C4-2B (cell line): ENCODE data around the gene FBRSL1.
"Not testable (repeated sequence)": the region's sequence is repeated elsewhere in the genome, so short reads cannot be mapped to it uniquely, and the experiment has no call there.

Source experiments
- H3K27ac ChIP-seq: fragments of 450-650 bp; 2 replicates; pipeline ENCODE4 v1.5.1; 2017
- ZFX ChIP-seq: fragments of 450-650 bp; IDR thresholded peaks from 2 replicates; pipeline ENCODE4 v1.6.1; 2017
- TF ChIP-seq, protein P1 (sequence below): fragments of 450-650 bp; conservative IDR thresholded peaks from 2 replicates; pipeline ENCODE4 v1.5.1; 2017; ENCODE audit warnings: mild to moderate bottlenecking

FBRSL1 gene

DNA sequence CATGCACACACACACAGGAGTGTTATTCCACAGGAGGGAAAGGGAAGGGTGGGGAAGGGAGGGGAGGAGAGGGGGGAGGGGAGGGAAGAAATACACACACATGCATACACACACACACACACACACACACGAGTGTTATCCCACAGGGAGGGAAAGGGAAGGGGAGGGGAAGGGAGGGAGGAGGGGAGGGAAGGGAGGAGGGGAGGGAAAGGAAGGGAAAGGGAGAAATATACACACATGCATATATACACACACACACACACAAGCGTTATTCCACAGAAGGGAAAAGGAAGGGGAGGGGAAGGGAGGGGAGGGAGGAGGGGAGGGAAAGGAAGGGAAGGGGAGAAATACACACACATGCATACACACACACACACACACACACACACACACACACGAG, 19.6 kb upstream of the FBRSL1 start:
- TF ChIP-seq ZFX: no peak
- TF ChIP-seq, protein P1, sequence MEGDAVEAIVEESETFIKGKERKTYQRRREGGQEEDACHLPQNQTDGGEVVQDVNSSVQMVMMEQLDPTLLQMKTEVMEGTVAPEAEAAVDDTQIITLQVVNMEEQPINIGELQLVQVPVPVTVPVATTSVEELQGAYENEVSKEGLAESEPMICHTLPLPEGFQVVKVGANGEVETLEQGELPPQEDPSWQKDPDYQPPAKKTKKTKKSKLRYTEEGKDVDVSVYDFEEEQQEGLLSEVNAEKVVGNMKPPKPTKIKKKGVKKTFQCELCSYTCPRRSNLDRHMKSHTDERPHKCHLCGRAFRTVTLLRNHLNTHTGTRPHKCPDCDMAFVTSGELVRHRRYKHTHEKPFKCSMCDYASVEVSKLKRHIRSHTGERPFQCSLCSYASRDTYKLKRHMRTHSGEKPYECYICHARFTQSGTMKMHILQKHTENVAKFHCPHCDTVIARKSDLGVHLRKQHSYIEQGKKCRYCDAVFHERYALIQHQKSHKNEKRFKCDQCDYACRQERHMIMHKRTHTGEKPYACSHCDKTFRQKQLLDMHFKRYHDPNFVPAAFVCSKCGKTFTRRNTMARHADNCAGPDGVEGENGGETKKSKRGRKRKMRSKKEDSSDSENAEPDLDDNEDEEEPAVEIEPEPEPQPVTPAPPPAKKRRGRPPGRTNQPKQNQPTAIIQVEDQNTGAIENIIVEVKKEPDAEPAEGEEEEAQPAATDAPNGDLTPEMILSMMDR: no peak
- H3K27ac ChIP-seq: no peak overlapping the region

DNA sequence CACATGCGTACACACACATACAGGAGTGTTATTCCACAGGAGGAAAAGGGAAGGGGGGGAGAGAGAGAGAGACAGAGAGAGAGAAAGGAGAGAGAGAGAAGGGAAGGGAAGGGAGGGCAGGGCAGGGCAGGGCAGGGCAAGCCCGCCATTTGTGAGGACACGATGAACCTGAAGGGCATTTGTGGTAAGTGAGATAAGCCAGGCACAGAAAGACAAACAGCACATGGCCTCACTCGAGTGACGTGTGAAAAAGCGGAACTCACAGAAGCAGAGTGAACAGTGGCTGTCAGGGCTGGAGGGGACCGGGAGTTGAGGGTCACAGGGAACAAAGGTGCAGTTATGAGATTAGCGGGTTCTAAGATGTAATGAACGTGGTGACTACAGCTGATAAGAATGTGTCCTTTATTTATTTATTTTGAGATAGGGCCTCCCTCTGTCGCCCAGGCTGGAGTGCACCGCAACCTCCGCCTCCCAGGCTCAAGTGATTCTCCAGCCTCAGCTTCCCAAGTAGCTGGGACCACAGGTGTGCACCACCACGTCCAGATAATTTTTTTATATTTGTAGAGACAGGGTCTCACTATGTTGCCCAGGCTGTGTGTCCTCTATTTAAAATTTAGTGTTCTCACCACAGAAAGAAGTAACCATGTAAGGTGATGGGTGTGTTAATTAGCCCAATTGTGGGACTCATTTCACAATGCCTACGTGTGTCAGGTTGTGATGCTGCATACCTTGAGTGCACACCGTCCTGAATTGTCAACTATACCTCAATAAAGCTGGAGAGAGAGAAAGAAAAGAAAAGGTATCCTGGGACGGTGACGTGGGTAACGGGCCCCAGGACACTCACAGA, 18.7 kb upstream of the FBRSL1 start:
- H3K27ac ChIP-seq: no peak overlapping the region
- TF ChIP-seq, protein P1: no peak
- TF ChIP-seq ZFX: no peak

DNA sequence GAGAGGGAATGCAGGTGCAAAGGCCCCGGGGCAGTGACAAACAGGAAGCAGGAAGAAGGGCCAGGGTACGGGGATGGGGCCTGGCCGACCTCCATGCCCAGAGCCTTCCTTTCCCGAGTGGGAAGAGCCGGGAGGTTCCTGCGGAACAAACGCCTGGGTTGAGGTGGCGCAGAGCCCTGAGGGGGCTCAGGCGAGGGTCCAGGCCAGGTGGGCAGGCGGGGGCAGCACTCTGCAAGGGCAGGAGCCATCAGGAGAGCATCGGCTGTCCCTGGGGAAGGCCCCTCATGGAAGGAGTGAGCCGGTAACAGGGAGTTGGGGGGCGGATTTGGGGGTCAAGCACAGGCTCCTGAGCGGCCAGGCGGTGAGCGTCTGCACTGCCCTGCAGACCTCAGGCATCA, 18.1 kb upstream of the FBRSL1 start:
- H3K27ac ChIP-seq: no peak overlapping the region

DNA sequence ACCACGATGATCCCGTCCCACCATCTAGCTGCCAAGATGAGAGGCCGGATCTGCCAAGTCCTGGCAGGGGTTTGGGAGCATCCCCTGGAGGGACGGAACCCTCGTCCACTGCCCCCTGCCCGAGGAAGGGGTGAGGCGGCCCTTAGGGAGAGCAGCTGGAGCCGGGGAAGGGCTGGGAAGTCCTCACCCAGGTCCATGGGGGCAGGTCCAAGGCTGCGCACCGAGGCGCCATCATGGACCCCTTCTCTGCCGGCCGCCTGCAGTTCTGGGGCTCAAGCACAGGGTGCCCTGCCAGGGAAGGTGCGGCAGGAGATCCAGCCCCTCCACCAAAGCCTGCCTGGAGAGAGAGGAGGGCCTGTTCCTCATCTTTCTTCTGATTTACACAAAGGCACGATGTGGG, 17.6 kb upstream of the FBRSL1 start:
- TF ChIP-seq, protein P1: no peak
- TF ChIP-seq ZFX: no peak
- no peak overlapping the region for H3K27ac ChIP-seq

More for the DNA sequence above, 18.1 kb upstream of the FBRSL1 start:
- TF ChIP-seq, protein P1: no peak
- TF ChIP-seq ZFX: no peak

DNA sequence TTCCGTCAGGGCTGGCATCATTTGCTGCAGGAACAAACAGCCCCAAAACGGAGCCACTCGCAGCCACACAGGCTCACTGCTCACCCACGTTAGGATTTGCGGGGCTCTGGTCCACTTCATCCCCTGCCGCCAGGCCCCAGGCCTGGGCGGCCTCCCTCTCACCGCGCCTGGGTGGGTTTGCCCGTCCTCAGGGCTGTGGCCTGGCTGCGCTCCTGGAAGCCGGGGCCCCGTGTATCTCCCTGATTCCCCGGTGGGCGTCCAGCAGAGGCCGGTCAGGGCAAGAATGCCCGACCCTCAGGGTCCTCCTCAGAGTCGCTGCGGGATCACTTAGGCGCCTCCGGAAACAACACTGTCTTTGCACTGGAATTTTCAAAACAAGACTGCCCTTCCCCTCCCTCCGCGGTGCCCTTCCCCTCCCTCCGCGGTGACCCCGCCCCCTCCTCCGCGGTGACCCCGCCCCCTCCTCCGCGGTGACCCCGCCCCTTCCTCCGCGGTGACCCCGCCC, 15.7 kb upstream of the FBRSL1 start:
- H3K27ac ChIP-seq: peak overlapping the region; percentile 32; the same call in 1 of the 2 replicates
- TF ChIP-seq, protein P1: no peak
- TF ChIP-seq ZFX: no peak

DNA sequence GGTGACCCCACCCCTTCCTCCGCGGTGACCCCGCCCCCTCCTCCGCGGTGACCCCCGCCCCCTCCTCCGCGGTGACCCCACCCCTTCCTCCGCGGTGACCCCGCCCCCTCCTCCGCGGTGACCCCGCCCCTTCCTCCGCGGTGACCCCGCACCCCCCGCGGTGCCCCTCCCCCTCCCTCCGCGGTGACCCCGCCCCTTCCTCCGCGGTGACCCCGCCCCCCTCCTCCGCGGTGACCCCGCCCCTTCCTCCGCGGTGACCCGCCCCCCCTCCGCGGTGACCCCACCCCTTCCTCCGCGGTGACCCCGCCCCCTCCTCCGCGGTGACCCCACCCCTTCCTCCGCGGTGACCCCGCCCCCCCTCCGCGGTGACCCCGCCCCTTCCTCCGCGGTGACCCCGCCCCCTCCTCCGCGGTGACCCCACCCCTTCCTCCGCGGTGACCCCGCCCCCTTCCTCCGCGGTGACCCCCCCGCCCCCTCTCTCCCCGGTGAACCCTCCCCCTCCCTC, 15.1 kb upstream of the FBRSL1 start:
- not testable (repeated sequence) for H3K27ac ChIP-seq

DNA sequence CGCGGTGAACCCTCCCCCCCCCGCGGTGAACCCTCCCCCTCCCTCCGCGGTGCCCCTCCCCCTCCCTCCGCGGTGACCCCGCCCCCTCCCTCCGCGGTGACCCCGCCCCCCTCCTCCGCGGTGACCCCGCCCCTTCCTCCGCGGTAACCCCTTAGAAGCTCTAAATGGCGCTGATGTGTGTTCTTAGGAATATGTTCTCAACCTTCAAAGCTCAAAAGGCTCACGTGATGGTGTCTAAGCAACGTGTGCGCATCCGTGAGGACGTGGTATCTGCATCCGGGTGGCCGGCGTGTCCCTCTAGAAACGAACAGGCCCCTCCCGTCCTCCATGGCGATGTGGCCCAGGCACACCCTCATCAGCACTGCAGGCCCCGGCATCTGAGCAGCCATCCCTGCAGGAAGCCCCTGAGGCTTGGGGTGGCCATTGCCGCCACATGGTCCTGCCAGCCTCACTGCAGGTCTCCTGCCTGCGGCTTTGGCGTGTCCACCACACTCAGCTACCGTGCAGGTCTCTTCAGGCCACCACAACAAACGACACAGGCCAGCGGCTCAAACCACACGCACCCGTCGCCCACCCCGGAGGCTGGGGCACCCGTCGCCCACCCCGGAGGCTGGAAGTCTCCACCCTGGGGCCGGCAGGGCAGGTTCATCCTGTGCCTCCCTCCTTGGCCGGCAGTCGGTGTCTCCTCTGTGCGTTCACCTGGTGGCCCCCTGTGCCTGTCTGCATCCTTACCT, 14.5 kb upstream of the FBRSL1 start:
- TF ChIP-seq, protein P1: no peak
- no peak for TF ChIP-seq ZFX
- H3K27ac ChIP-seq: no peak overlapping the region
